Measurements from ENCODE around the gene HLCS. TPM values are rescaled to one million over a fixed set of nuclear protein-coding genes. Genes with fewer than 3 reads are reported as not detected.

Gene HLCS
- polyA plus RNA-seq, 1 of the 3 experiments (the other 2 are of a cell fraction) = 13.0 TPM

DNA sequence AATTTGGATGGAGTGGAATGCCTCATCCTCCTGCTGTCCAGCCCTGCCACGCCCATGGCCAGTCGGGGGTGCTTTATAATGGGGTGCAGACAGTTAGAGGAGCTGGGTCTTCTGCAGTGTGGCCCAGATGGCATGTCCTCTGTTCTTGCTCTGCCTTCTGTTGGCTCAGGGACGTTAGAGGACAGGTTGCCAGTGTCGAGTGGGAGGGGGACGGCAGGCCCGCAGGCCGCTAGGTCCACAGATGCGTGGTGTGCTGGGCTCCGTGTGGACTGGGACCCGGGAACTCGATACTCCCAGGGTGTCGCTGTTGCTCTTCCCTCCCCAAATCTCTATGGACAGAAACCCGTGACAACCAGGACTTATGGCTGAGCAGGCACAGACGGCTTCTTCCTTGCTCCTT, 234.3 kb downstream of the HLCS start:
- POLR2A ChIA-PET = no interaction called here
- no peaks in the 10 kb centered on the region for H3F3A ChIP-seq (replicated peaks; ENCODE audit: insufficient read depth)
- peaks cover 36% of the 10 kb centered on the region for H3K27me3 ChIP-seq (ENCODE audit: insufficient read depth)
- no peak for TF ChIP-seq FOSL2 (IDR thresholded peaks at IDR 0.05; ENCODE audit: borderline replicate concordance, low read depth)
- TF ChIP-seq CHD2 (IDR thresholded peaks at IDR 0.05; ENCODE audit: low read length, partially characterized antibody) = no peak
- no peak for TF ChIP-seq MXI1 (IDR thresholded peaks at IDR 0.05; ENCODE audit: low read depth, low read length)
- TF ChIP-seq, protein P1, sequence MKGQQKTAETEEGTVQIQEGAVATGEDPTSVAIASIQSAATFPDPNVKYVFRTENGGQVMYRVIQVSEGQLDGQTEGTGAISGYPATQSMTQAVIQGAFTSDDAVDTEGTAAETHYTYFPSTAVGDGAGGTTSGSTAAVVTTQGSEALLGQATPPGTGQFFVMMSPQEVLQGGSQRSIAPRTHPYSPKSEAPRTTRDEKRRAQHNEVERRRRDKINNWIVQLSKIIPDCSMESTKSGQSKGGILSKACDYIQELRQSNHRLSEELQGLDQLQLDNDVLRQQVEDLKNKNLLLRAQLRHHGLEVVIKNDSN (IDR thresholded peaks at IDR 0.05; ENCODE audit: borderline replicate concordance, low read depth) = no peak
- TF ChIP-seq, protein P2, sequence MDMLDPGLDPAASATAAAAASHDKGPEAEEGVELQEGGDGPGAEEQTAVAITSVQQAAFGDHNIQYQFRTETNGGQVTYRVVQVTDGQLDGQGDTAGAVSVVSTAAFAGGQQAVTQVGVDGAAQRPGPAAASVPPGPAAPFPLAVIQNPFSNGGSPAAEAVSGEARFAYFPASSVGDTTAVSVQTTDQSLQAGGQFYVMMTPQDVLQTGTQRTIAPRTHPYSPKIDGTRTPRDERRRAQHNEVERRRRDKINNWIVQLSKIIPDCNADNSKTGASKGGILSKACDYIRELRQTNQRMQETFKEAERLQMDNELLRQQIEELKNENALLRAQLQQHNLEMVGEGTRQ (IDR thresholded peaks at IDR 0.05; ENCODE audit: borderline replicate concordance, low read depth, low read length) = no peak
- TF ChIP-seq, protein P3, sequence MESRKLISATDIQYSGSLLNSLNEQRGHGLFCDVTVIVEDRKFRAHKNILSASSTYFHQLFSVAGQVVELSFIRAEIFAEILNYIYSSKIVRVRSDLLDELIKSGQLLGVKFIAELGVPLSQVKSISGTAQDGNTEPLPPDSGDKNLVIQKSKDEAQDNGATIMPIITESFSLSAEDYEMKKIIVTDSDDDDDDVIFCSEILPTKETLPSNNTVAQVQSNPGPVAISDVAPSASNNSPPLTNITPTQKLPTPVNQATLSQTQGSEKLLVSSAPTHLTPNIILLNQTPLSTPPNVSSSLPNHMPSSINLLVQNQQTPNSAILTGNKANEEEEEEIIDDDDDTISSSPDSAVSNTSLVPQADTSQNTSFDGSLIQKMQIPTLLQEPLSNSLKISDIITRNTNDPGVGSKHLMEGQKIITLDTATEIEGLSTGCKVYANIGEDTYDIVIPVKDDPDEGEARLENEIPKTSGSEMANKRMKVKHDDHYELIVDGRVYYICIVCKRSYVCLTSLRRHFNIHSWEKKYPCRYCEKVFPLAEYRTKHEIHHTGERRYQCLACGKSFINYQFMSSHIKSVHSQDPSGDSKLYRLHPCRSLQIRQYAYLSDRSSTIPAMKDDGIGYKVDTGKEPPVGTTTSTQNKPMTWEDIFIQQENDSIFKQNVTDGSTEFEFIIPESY (IDR thresholded peaks at IDR 0.05; ENCODE audit: borderline replicate concordance, low read depth) = no peak
- peaks cover 0 to 5% of the 10 kb centered on the region in 2 experiments; a peak in 1 of 4 replicates for H3K4me1 ChIP-seq (ENCODE audit: control insufficient read depth in 1 of 2, insufficient read depth in 2 of 2, low read depth in 1 of 2, low read length in 1 of 2)
- no peak overlapping the region for H3K9ac ChIP-seq
- CTCF ChIA-PET = interaction anchor here (1.4 to 1.9 kb wide), 2 partner anchors 13 to 16 kb away, joined by 5 read pairs; no protein-coding TSS in a partner anchor
- H3K27ac ChIP-seq (ENCODE audit: low read depth in 2 of 2, low read length in 1 of 2) = no peak overlapping the region
- no peaks in the 10 kb centered on the region for H3K9me2 ChIP-seq
- no peaks in the 10 kb centered on the region for H3K36me3 ChIP-seq (replicated peaks in 1 of 2; ENCODE audit: control insufficient read depth in 1 of 2, insufficient read depth in 2 of 2, low read length in 1 of 2)
- H3K9me3 ChIP-seq = no peaks in the 10 kb centered on the region
- H4K20me1 ChIP-seq (ENCODE audit: insufficient read depth) = no peaks in the 10 kb centered on the region
- no peak for DNase-seq
- no peak overlapping the region for H2AFZ ChIP-seq (ENCODE audit: low read depth)
- no peak overlapping the region for H3K4me2 ChIP-seq
- WGBS (ENCODE audit: low lambda C conversion rate) = 44% methylated on average over 2 of the region's 14 CpGs
- no peak overlapping the region for H3K4me3 ChIP-seq (ENCODE audit: low read depth in 2 of 2, low read length in 1 of 2)
- no peaks in the 10 kb centered on the region for H3K79me2 ChIP-seq (ENCODE audit: insufficient read depth)

DNA sequence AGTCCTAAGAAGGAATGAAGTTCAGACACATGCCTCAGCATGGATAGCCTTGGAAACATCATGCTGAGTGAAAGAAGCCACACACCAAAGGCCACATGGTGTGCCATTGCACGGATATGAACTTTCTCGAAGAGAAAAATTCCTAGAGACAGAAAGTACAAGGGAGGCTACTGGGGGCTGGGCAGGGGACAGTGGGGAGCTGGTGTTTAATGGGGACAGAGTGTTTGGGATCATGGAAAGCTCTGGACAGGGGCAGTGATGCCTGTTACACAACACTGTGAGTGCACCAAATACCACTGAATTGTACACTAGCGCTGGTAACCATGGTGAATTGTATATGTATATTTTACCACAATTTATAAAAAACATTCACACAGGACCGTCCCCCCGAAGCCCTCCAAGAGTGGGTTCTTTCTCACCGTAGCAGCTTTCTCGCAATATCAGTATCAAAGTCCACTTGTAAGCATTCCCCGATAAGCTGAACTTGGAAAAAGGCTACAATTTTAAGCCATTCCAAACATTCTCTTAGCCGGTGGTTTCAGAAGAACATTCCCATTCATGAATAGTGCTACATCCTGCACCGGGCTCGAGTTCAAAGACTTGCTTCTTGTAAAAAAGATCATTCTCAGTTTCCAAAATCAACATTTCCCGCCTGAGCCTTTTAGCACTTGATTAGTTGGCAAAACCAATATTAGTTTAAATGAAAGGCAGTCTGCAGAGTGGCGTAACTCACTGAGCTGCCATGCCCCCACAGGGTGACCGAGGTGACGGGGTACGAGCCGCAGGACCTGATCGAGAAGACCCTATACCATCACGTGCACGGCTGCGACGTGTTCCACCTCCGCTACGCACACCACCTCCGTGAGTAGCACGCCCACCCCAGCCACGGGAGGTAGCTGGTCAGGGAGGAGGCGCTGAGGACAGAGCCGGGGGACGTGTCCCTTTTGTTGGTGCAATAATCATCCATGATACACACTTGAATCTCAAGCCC, 235.9 kb downstream of the HLCS start:
- no peaks in the 10 kb centered on the region for H3K79me2 ChIP-seq (ENCODE audit: insufficient read depth)
- no peaks in the 10 kb centered on the region for H3K36me3 ChIP-seq (replicated peaks in 1 of 2; ENCODE audit: control insufficient read depth in 1 of 2, insufficient read depth in 2 of 2, low read length in 1 of 2)
- no peaks in the 10 kb centered on the region for H3K9me3 ChIP-seq
- H3K4me1 ChIP-seq (ENCODE audit: control insufficient read depth in 1 of 2, insufficient read depth in 2 of 2, low read depth in 1 of 2, low read length in 1 of 2) = no peaks in the 10 kb centered on the region; a peak in 1 of 4 replicates
- no peaks in the 10 kb centered on the region for H4K20me1 ChIP-seq (ENCODE audit: insufficient read depth)
- 45% methylated on average over 28 of the region's 30 CpGs for WGBS (ENCODE audit: low lambda C conversion rate)
- H3K9ac ChIP-seq = no peak overlapping the region
- no peak for DNase-seq
- ChIA-PET CTCF (interaction anchor here (1.0 to 1.9 kb wide), 2 partner anchors 12 to 14 kb away, joined by 3 to 5 read pairs; no protein-coding TSS in a partner anchor), POLR2A (no interaction called here)
- H3F3A ChIP-seq (replicated peaks; ENCODE audit: insufficient read depth) = no peaks in the 10 kb centered on the region
- H3K4me3 ChIP-seq (ENCODE audit: low read depth in 2 of 2, low read length in 1 of 2) = no peak overlapping the region
- H3K4me2 ChIP-seq = no peak overlapping the region
- peaks cover 36% of the 10 kb centered on the region for H3K27me3 ChIP-seq (ENCODE audit: insufficient read depth)
- no peak overlapping the region for H2AFZ ChIP-seq (ENCODE audit: low read depth)
- TF ChIP-seq FOSL2 (IDR thresholded peaks at IDR 0.05; ENCODE audit: borderline replicate concordance, low read depth) = no peak
- no peak for TF ChIP-seq RCOR1 (IDR thresholded peaks at IDR 0.05; ENCODE audit: low read length)
- no peak for TF ChIP-seq EP300 (IDR thresholded peaks at IDR 0.05; ENCODE audit: borderline replicate concordance in 1 of 2, low read depth in 1 of 2, low read length in 1 of 2)
- no peak overlapping the region for H3K27ac ChIP-seq (ENCODE audit: low read depth in 2 of 2, low read length in 1 of 2)
- H3K9me2 ChIP-seq = no peaks in the 10 kb centered on the region
